ENCODE results near the gene LPP.

GRCh38 chr3:188435266-188435665 is 281.3 kb downstream of the LPP start:
- TF ChIP-seq CTCF (IDR thresholded peaks at IDR 0.05; ENCODE audit: low read length) (no peak), EZH2 (IDR thresholded peaks at IDR 0.05; ENCODE audit: borderline replicate concordance, low read length) (no peak)
